AG08395 (cell line): ENCODE data around the gene CRYAB.
"Not testable (repeated sequence)": the region's sequence is repeated elsewhere in the genome, so short reads cannot be mapped to it uniquely, and the experiment has no call there.

Experiments
- DNase-seq: peaks from one replicate; pipeline ENCODE4 v3.0.0; 2012; ENCODE audit warnings: mixed read lengths, low spot score

CRYAB gene

DNA sequence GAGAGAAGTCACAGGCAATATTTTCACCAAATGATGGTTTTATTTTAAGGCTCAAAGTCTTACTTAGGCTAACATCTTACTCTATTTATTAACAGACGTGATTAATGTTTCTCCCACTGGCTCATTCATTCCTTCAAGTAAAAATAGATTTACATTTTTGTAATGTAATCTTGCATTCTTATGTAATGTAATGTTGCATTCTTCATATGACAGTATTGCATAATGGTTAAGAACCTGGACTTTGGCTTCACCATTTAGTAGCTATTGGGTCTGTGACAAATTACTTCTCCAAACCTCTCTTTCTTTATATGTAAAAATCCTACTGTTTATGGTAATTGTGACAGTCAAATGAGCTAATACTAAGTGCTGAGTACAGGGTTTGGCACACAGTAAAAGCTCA lies 22.3 kb upstream of the CRYAB start:
- no peak for DNase-seq

- DNase-seq = not testable (repeated sequence)
Observed at GRCh38 chr11:111933176-111933575, 21.6 kb upstream of the CRYAB start.

DNA sequence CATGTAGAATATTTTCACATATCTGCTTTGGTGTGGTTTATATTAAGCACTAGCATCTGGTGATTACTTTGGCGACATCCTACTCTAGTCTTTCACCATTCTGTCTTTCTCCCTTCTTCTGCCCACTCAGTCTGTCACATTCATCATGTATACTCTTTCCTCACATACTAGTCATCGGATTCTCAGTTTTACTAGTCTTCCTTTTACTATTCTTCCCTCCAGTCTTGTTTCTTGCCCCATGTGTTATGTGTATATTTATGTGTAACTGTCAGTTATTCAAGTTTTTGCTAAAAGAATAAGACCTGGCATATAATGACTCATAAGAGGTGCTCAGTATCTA lies 21.0 kb upstream of the CRYAB start:
- DNase-seq = no peak

DNA sequence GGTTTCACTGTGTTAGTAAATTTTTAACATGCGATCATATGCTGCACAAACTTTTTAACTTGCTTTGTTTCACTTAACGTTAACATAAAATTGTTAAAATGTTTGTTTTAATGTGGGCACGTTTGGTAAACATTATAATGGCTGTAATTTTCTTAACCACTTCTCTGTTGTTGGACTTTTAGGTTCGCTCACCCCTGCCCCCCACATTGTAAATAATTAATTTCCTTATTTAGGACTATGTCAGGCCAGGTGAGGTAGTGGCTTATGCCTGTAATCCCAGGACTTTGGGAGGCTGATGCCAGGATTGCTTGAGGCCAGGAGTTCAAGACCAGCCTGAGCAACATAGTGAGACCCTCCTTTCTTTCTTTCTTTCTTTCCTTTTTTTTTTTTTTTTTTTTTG lies 18.9 kb upstream of the CRYAB start:
- DNase-seq = no peak

DNA sequence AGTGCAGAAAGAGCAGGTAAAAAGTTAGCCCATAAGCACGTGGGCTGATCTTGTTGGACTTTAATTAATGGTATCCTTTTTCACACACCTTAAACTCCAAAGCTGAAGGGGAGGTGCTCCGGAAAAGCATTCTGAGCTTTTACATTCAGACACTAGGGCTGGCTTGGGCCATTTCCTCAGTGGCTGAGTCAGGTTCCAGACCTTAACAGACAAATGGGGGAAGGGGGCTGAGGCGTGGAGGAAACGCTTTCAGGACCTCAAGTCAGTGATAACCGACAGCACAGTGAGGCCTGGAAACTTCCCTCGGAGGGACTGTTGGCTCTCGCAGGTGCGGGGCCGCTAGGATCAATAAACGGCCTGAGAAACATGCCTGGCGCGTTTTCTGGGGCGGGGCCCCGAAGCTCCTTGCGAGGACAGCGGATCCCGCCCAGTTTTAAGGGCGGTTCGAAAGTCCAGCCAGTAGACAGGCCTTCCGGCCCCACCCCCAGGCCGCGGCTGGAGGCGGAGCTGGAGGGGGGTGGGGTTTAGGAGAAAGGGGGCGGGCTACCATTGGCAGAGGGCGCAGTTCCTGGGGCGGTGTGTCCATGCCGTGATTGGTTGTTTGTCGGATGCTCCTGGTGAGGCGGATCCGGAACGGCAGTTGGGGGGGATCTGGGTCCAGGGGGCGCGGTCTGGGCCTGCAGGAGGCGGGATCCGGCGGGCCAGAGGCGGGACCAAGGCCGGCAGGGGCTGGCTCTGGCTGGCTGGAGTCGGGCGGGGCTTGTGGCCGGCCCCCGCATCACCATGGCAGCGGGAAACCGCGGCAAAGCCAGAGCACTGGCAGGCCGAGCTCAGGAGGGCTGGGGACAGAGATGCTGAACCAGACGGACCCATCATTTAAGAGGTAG lies 15.2 kb upstream of the CRYAB start:
- peak; percentile 98 for DNase-seq

DNA sequence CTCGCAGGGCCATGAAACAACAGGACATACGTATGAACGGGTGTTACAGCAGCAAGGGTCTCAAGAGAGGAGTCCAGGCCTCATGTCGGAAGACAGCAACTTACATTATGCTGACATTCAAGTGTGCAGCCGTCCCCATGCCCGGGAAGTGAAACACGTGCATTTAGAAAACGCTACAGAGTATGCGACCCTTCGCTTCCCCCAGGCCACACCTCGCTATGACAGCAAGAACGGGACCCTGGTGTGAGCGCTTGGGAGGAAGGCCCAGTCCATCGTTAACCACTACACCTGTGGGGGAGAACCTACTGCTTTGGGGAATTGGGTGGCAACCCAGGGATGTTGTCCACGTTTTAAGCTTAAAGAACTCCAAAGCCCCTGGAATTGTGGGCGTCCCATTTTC lies 14.4 kb upstream of the CRYAB start:
- DNase-seq = no peak

DNA sequence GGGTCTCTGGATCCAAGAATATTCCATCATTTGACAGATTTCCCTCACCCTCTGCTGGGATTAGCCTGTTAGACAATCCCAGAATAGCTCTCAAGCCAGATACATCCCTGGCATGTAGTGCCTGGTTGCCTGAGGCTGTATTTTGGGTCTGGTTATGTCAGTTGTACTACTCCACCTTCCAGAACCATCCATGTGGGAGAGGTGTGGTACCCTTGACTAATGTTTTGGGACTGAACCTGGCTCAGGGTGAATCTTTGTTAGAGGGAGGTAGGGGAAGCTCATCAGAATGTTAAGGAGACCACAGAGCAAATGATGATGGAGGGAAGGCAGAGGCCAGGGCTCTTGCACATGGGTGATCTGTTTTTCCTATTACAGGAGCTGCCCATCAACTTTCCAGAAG lies 12.4 kb upstream of the CRYAB start:
- DNase-seq = no peak

GRCh38 chr11:111923351-111923788 lies 11.8 kb upstream of the CRYAB start:
- DNase-seq = peak; percentile 35

DNA sequence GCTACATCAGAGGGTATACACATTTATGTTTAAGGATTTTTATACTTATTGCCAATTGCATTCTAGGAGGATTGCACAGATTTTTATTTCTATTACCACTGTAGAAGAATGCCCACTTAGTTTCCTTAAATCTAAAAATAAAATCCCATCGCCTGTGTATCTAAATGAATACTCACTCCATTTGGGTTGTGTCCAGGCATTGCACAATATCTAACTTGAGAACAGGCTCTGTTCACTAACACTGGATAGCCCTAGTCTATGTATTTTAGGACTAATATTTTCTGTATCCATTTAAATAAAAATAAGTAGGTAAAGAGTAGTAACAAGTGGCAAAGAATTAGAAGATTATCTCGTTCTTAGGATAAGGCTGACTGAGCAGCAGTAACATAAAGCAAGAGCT lies 11.2 kb upstream of the CRYAB start:
- peak; percentile 70 for DNase-seq

- DNase-seq = no peak
Observed at GRCh38 chr11:111921541-111922230, 10.1 kb upstream of the CRYAB start.

DNA sequence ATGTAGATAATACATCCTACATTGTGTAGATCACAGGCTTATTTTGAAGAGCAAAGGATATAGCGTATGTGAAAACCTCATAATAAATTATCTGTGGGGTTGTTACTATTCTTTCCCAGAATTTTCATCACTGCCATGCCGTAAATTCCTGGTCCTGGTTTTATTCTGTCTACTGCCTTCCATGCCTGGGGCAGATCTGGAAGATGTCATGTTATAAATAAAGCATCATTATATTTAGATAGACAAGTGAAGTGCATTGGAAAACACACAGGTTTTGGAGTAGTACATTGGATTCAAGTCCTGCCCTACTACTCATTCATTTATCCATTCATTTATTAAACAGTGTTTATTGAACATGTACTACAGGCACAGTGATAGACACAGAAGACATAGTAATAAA lies 9.3 kb upstream of the CRYAB start:
- DNase-seq = no peak

- DNase-seq = no peak
Observed at GRCh38 chr11:111918390-111919256, 7.1 kb upstream of the CRYAB start, which contains the start of gene C11orf52. Gene C11orf52, plus strand, starts transcription at chr11:111918913. Its CDS starts 60 bp downstream, at chr11:111918973.

DNA sequence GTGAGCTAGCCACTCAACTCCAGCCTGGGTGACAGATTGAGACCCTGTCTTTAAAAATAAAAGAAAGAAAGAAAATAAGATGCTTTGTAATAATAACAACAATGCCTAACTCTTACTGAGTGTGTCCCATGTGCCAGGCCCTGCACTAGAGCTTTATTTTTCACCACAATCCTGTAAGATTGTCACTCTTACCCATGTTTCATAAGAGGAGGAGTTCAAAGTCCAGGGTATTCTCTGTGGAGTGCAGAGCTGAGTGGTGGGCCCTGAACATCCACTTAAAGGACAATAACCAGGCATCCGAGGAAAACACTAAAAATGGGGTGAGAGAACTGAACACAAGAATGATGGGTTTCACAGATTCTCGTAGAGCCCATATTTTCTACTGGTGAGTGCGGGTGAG lies 6.2 kb upstream of the CRYAB start:
- no peak for DNase-seq

DNA sequence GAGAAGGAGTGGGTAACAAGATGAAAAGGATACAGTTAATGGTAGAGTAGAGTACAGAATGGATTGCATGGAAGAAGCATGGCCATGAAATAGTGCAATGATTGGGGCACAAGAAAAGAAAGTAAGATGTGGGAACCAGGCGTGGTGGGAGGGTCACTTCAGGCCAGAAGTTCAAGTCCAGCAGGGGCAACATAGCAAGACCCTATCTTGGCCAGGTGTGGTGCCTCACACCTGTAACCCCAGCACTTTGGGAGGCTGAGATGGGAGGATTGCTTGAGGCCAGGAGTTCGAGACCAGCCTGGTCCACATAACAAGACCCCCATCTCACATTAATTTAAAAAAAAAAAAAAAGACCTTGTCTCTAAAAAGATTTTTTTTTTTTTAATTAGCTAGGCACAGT lies 5.7 kb upstream of the CRYAB start:
- DNase-seq = no peak

DNA sequence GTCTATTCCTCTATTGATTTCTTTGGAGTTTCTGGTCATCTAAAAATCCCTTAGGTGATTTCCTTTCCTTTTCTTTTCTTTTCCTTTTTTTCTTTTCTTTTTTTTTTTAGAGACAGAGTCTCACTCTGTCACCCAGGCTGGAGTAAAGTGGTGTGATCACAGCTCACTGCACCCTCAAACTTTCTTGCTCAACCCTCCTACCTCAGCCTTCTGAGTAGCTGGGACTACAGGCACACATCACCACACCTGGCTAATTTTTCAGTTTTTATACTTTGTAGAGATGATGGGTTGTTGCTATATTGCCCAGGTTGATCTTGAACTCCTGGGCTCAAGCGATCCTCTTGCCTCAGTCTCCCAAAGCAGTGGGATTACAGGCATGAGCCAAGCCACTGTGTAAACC lies 5.2 kb upstream of the CRYAB start:
- DNase-seq = no peak

GRCh38 chr11:111913997-111914396 lies 2.4 kb upstream of the CRYAB start:
- peak; percentile 85 for DNase-seq

- peak; percentile 19 for DNase-seq
Observed at GRCh38 chr11:111913031-111913861, 1.7 kb upstream of the CRYAB start.

- no peak for DNase-seq
Observed at GRCh38 chr11:111912535-111912934, 965 bp upstream of the CRYAB start, which contains the start of gene HSPB2. Gene HSPB2, plus strand, starts transcription at chr11:111912734. Its CDS starts 96 bp downstream, at chr11:111912830.

GRCh38 chr11:111910676-111911562 lies 651 bp downstream of the CRYAB start:
- DNase-seq = peak; percentile 19

GRCh38 chr11:111909378-111909777 lies 2.2 kb downstream of the CRYAB start:
- DNase-seq = no peak
